Iris pigment epithelial cell (primary cell): ENCODE data around the gene NIPBL.
"Not testable (repeated sequence)": the region's sequence is repeated elsewhere in the genome, so short reads cannot be mapped to it uniquely, and the experiment has no call there.

ENCODE experiments used
- DNase-seq: peaks from one replicate; pipeline ENCODE4 v3.0.0-alpha.2; 2011; ENCODE audit warnings: low read depth

NIPBL gene, protein sequence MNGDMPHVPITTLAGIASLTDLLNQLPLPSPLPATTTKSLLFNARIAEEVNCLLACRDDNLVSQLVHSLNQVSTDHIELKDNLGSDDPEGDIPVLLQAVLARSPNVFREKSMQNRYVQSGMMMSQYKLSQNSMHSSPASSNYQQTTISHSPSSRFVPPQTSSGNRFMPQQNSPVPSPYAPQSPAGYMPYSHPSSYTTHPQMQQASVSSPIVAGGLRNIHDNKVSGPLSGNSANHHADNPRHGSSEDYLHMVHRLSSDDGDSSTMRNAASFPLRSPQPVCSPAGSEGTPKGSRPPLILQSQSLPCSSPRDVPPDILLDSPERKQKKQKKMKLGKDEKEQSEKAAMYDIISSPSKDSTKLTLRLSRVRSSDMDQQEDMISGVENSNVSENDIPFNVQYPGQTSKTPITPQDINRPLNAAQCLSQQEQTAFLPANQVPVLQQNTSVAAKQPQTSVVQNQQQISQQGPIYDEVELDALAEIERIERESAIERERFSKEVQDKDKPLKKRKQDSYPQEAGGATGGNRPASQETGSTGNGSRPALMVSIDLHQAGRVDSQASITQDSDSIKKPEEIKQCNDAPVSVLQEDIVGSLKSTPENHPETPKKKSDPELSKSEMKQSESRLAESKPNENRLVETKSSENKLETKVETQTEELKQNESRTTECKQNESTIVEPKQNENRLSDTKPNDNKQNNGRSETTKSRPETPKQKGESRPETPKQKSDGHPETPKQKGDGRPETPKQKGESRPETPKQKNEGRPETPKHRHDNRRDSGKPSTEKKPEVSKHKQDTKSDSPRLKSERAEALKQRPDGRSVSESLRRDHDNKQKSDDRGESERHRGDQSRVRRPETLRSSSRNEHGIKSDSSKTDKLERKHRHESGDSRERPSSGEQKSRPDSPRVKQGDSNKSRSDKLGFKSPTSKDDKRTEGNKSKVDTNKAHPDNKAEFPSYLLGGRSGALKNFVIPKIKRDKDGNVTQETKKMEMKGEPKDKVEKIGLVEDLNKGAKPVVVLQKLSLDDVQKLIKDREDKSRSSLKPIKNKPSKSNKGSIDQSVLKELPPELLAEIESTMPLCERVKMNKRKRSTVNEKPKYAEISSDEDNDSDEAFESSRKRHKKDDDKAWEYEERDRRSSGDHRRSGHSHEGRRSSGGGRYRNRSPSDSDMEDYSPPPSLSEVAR (N-terminal part only)

GRCh38 chr5:36876299-36876964, at the start of gene NIPBL:
Gene NIPBL, plus strand, starts transcription at chr5:36876769. Its CDS starts 76,928 bp downstream, at chr5:36953697.
- DNase-seq, result peak; percentile 95

- DNase-seq, result no peak
Measured at GRCh38 chr5:36832274-36832673, 44.3 kb upstream of the NIPBL start.

DNA sequence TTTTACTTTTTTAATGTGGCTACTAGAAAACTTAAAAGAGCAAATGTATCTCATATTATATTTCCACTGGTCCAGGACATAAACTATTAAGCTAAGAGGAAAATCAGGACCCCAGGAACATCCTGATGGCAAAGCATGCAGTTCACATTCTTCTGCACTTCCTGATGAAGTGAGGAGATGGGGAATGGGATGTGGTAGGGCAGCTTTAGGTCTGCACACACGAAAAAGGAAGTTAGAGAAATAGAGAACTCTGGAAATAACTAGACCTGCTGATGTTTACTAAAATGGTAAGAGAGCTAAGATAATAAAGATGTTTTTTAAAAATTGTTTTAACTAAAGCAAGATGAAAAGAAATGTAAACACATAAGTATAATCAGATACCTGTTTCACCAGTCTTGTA, 39.7 kb upstream of the NIPBL start:
- DNase-seq, result no peak

DNA sequence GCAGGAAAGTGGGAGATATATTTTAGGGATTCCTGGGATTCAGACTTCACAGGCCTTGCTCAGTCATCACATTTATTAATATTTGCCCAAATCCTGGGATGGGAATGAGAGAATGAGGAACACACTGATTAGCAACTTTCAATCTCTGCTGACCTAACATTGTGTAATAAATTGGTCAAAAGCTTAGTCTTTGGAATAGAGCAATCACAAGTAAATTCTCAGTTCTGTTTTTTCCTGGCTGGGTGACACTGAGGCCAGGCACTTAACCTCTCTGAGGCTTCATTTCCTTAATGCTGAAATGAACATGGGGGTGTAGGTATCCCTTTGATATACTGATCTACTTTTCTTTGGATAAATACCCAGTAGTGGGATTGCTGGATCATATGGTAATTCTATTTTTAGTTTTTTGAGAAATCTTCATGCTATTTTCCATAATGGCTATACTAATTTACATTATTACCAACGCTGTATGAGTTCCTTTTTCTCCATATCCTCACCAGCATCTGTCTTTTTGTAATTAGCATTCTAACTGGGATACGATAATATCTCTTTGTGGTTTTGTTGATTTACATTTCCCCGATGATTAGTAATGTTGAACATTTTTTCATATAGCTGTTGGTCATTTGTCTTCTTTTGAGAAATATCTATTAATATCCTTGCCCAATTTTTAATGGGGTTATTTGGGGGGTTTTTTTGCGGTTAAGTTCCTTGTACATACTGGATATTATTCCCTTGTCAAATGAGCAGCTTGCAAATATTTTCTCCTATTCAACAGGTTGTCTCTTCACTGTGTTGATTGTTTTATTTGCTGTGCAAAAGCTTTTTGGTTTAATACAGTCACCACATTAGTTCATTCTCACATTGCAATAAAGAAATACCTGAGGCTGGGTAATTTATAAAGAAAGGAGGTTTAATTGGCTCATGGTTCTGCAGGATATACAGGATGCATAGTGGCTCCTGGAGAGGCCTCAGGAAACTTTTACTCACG, 36.8 kb upstream of the NIPBL start:
- no peak for DNase-seq

- no peak for DNase-seq
Measured at GRCh38 chr5:36841677-36842076, 34.9 kb upstream of the NIPBL start.

- DNase-seq, result no peak
Measured at GRCh38 chr5:36842087-36842486, 34.5 kb upstream of the NIPBL start.

GRCh38 chr5:36844305-36844704, 32.3 kb upstream of the NIPBL start:
- no peak for DNase-seq

- DNase-seq, result not testable (repeated sequence)
Measured at GRCh38 chr5:36848545-36848944, 28.0 kb upstream of the NIPBL start.

- not testable (repeated sequence) for DNase-seq
Measured at GRCh38 chr5:36852903-36853302, 23.7 kb upstream of the NIPBL start.

GRCh38 chr5:36854402-36855140, 22.0 kb upstream of the NIPBL start:
- no peak for DNase-seq

DNA sequence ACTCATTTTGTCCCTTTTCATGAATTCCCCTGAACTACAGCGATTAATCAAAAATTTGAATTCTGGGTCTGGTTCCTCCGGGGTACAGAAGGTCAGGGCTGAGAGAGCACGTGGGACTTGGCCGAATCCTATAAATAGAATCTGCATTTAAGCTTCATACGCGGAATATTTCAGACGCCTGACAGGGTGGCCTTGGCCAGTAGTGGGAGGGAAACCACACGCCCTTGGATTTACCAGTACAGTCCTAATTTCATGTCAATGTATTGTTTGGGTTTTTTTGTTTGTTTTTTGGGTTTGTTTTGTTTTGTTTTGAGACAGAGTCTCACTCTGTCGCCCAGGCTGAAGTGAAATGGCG, 21.5 kb upstream of the NIPBL start:
- DNase-seq, result no peak

- DNase-seq, result peak; percentile 35
Measured at GRCh38 chr5:36861871-36862270, 14.7 kb upstream of the NIPBL start.

GRCh38 chr5:36870399-36871040, 6.0 kb upstream of the NIPBL start:
- peak; percentile 69 for DNase-seq

- no peak for DNase-seq
Measured at GRCh38 chr5:36874465-36874864, 2.1 kb upstream of the NIPBL start.

DNA sequence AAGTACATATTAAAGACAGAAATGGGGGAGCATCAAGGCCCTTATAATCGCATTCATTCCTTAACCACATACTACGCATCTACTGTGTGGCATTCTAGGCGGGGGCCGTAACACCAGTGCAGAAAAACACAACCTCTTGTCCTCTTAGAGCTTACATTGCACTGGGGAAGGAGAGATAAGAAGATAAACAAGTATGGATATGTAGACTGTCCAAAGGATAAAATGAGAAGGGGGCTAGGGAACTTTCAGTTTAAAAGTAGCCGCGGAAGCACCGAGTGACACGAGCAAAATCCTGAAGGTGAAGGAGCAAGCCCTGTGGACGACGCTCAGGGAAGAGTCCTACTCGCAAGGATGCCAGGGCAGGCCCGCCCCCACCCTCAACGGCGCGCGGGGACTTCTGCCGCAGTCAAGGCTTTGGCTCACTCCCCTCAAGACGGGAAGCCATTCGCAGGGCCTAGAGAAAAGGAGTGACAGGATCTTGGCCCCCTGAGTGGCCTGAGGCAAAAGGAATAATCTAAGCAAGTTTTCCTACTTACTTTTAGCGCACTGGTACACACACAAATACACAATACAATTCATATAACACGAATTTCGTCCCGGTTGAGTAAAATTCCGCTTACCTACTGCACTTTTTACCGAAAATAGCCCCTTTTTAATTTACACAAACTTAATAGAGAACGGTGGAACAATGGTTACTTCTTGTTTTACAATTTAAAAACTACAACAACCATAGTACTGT, 1.3 kb upstream of the NIPBL start:
- DNase-seq, result peak; percentile 63

GRCh38 chr5:36875790-36876298, 725 bp upstream of the NIPBL start:
- peak; percentile 86 for DNase-seq

GRCh38 chr5:36876965-36877666, 547 bp downstream of the NIPBL start:
- DNase-seq, result peak; percentile 75
